GM12892 (cell line): ENCODE results near the gene RAB33A. TPM values are rescaled to one million over a fixed set of nuclear protein-coding genes. Genes with fewer than 3 reads are reported as not detected.
A peak's percentile ranks its signal among the peaks of the same experiment; 100 is the strongest.

Experiments used
- DNase-seq: peaks from one replicate; pipeline ENCODE4 v3.0.0; 2011; ENCODE audit not compliant: insufficient read length
- FAIRE-seq: peaks from 2 replicates; lab custom pipeline; 2011; peaks lifted over from hg19 to GRCh38; lab: Jason Lieb, UNC
- POLR2A ChIP-seq: IDR thresholded peaks from 2 replicates; pipeline ENCODE4 v1.6.1; 2011; ENCODE audit warnings: low read depth, low read length, control low read depth
- POLR2AphosphoS5 ChIP-seq: IDR thresholded peaks from 2 replicates; pipeline ENCODE4 v1.6.1; 2011; ENCODE audit warnings: low read depth, low read length, control low read depth
- TAF1 ChIP-seq: IDR thresholded peaks from 2 replicates; pipeline ENCODE4 v1.6.1; 2011; ENCODE audit warnings: low read depth, mild to moderate bottlenecking, control low read depth, low read length, borderline replicate concordance
- polyA plus RNA-seq: library from polyadenylated mRNA; unstranded; fragments of >200 nt; gene quantifications from one replicate; pipeline ENCODE4 v1.2.1, GENCODE V29; 2012; ENCODE audit warnings: missing spikeins, inconsistent platforms; ENCODE audit not compliant: missing spikeins

Gene RAB33A
- polyA plus RNA-seq: 21.6 TPM

DNA sequence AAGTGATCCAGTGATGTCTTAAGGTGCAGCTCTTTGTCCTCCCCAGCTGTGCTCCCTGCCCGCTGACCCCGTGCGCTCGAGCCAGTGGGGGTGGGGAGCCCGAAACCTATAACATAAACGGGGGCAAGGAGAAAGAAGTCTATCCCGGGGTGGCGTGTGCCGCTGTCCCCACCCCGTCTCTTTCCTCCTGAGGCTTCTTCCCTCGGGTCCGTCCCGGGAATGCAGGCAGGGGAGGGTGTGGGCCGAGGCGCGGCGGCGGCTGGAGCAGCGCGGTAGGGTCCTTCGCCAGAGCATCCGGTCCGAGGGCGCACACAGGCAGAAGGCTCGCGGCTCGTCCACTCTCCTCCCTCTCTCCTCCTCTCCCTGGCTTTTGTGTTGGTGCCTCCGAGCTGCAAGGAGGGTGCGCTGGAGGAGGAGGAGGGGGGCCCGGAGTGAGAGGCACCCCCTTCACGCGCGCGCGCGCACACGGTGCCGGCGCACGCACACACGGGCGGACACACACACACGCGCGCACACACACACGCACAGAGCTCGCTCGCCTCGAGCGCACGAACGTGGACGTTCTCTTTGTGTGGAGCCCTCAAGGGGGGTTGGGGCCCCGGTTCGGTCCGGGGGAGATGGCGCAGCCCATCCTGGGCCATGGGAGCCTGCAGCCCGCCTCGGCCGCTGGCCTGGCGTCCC lies at the start of gene RAB33A:
TSS of gene RAB33A (plus strand) at position 517 of the 681 bp plus-strand sequence. CDS start at position 618, 101 bp downstream.
- peak; percentile 70 for FAIRE-seq

DNA sequence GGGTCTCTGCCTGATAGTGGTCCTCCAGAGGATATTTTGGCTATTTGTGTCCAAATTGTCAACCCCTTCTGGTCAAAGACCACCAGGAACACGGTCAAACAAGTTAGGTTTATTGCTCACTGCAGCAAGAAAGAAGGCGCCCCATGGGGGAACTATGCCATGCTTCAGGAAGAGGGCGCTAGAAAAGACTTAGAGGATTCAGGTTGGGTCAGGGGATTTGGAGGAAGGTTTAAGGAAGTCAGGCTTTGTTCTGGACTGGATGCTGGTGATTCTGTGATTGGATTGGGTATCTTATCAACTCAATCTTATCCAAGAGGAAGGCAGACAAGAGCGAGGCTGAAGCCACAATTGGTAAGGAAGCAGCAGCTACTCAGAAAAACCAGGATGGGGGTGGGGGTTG lies 47.2 kb upstream of the RAB33A start:
- TF ChIP-seq POLR2A: no peak
- no peak for TF ChIP-seq POLR2AphosphoS5
- TF ChIP-seq TAF1: no peak
- no peak for DNase-seq
- no peak for FAIRE-seq

More for the DNA sequence above, at the start of gene RAB33A:
- peak; percentile 23 for DNase-seq
- TF ChIP-seq POLR2A: peak; percentile 33; the same call in 1 of the 2 replicates
- TF ChIP-seq POLR2AphosphoS5: no peak
- TF ChIP-seq TAF1: no peak

- FAIRE-seq: no peak
- no peak for DNase-seq
- TF ChIP-seq TAF1 (no peak), POLR2A (no peak), POLR2AphosphoS5 (no peak)
These were observed 46.5 kb upstream of the RAB33A start for GRCh38 chrX:130125091-130125874.

- TF ChIP-seq TAF1 (no peak), POLR2A (no peak), POLR2AphosphoS5 (no peak)
- no peak for FAIRE-seq
- no peak for DNase-seq
These were observed 40.8 kb upstream of the RAB33A start for GRCh38 chrX:130130990-130131389.

GRCh38 chrX:130136496-130136895 lies 35.3 kb upstream of the RAB33A start:
- no peak for TF ChIP-seq TAF1
- TF ChIP-seq POLR2A: no peak
- TF ChIP-seq POLR2AphosphoS5: no peak
- FAIRE-seq (no peak), DNase-seq (no peak)

DNA sequence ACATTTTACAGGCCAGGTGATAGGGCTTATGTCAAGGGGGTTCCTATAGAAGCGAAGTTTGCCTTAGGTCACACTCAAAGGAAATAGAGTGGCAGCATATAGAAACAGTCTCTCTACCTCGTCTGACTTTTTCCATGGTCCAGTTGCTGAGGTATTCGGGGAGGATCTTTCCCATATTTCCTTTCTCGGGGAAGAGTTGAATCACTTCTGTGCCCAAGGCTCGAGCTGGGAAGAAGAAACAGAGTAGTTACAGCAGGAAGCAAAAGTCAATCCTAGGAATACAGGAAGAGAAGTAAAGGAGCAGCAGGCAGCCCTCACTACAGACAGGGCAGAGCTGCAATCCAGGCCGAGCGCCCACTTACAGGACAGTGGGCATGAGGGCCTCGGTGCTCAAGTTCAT lies 34.8 kb upstream of the RAB33A start:
- FAIRE-seq (peak; percentile 53), DNase-seq (no peak)
- TF ChIP-seq POLR2AphosphoS5 (no peak), TAF1 (no peak), POLR2A (no peak)

GRCh38 chrX:130139474-130140201 lies 32.1 kb upstream of the RAB33A start:
- FAIRE-seq: peak; percentile 40
- TF ChIP-seq TAF1: no peak
- no peak for TF ChIP-seq POLR2AphosphoS5
- DNase-seq: no peak

DNA sequence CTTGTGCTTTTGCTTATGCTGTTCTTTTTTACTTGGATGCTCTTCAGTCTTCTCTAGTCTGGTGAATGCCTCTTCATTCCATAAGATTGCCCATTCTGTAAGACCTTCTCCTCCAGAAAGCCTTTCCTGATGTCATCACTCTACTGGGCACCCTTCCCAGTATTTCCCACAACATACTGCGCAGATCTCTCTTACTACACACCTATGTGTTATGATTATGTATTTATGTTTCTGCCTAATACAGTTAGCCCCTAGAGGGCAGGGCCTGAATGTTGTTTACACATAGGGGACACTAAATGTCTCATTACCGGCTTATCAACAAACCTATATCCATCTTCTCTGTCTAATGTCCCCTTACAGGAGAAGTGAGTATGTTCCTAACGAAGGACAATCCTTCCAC lies 27.3 kb upstream of the RAB33A start:
- FAIRE-seq: peak; percentile 56
- TF ChIP-seq POLR2AphosphoS5: no peak

DNA sequence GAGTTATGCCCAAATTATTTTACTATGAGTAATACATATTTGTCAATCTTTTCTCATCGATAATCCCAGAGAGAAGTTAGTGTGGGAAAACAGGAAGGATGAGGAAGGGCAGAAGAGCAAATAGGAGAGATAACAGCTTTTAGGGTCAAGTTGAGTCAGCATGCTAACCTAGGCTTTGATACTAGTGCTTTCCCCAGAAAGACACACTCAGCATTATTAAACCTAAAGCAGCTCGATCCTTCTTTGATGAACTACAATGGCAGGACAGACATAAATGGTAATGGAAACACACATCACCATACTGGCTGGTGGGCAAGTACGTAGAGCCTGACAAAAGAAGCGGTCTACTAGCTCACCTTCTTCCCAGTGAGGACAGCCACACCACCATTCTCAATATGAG lies 26.6 kb upstream of the RAB33A start:
- TF ChIP-seq TAF1 (no peak), POLR2AphosphoS5 (no peak), POLR2A (no peak)
- no peak for DNase-seq
- no peak for FAIRE-seq

More for the DNA sequence above, 27.3 kb upstream of the RAB33A start:
- no peak for DNase-seq

DNA sequence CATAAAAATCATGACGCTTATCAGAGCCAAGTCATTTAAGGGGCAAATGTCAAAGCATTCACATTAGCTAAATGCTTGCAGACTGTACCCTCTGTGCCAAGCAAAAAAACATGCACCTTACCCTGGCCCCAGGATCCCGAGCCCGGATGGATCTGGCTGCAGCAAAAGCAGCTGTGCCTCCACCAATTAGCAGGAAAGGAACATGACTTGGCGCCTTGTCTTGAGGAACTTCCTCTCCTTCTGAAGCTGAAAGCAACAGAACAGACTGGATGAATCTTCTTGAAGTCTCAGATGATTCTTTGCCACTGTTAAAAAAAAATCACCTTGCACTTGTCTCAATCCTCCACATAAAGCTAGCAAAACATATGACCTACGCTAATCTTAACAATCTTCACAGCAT lies 24.1 kb upstream of the RAB33A start:
- no peak for TF ChIP-seq POLR2A
- TF ChIP-seq TAF1: no peak
- TF ChIP-seq POLR2AphosphoS5: no peak
- FAIRE-seq: no peak
- DNase-seq: no peak

GRCh38 chrX:130155564-130155963 lies 16.2 kb upstream of the RAB33A start:
- no peak for TF ChIP-seq POLR2AphosphoS5
- TF ChIP-seq TAF1: no peak
- no peak for TF ChIP-seq POLR2A
- DNase-seq: no peak
- FAIRE-seq: no peak

GRCh38 chrX:130158311-130158710 lies 13.5 kb upstream of the RAB33A start:
- FAIRE-seq (no peak), DNase-seq (no peak)
- TF ChIP-seq POLR2A (no peak), POLR2AphosphoS5 (no peak), TAF1 (no peak)
